HL-60 (cell line): ENCODE results near the gene TOR1AIP1.
A peak's percentile ranks its signal among the peaks of the same experiment; 100 is the strongest.
"Not testable (repeated sequence)": the region's sequence is repeated elsewhere in the genome, so short reads cannot be mapped to it uniquely, and the experiment has no call there.

Source experiments
- DNase-seq, 2 experiments: peaks; one replicate each; pipeline ENCODE4 v3.0.0-alpha.2; 2010 to 2020; ENCODE audit warnings: low read depth in 1 of 2, low spot score in 1 of 2
- H3K27ac ChIP-seq: fragments of 250-450 bp; sonication (Bioruptor Pico); replicated peaks from 2 replicates; pipeline ENCODE4 v1.5.1; 2020; ENCODE audit warnings: mild to moderate bottlenecking, moderate library complexity
- H3K27me3 ChIP-seq: fragments of 250-450 bp; sonication (Bioruptor Pico); 2 replicates; pipeline ENCODE4 v1.5.1; 2021; ENCODE audit warnings: mild to moderate bottlenecking, moderate library complexity; ENCODE audit not compliant: insufficient read depth, poor library complexity, severe bottlenecking
- H3K4me3 ChIP-seq: replicated peaks from 2 replicates; pipeline ENCODE4 v1.5.1; 2011; ENCODE audit warnings: mild to moderate bottlenecking, control low read depth, low read length; ENCODE audit not compliant: insufficient read depth
- GABPA ChIP-seq: IDR thresholded peaks from 2 replicates; pipeline ENCODE4 v1.6.1; 2012; ENCODE audit warnings: low read depth
- POLR2AphosphoS5 ChIP-seq: IDR thresholded peaks from 2 replicates; pipeline ENCODE4 v1.6.1; 2012; ENCODE audit warnings: low read depth
- SPI1 ChIP-seq: IDR thresholded peaks from 2 replicates; pipeline ENCODE4 v1.6.1; 2012; ENCODE audit warnings: low read depth, mild to moderate bottlenecking, borderline replicate concordance
- TF ChIP-seq, protein P1 (sequence below): IDR thresholded peaks from one replicate; pipeline ENCODE4 v1.5.1; 2011; ENCODE audit warnings: low read length, control low read depth, inconsistent platforms; ENCODE audit not compliant: insufficient read depth
- TF ChIP-seq, protein P2 (sequence below): IDR thresholded peaks from 2 replicates; pipeline ENCODE4 v1.6.1; 2012; ENCODE audit warnings: low read depth; ENCODE audit not compliant: insufficient replicate concordance

Gene TOR1AIP1

DNA sequence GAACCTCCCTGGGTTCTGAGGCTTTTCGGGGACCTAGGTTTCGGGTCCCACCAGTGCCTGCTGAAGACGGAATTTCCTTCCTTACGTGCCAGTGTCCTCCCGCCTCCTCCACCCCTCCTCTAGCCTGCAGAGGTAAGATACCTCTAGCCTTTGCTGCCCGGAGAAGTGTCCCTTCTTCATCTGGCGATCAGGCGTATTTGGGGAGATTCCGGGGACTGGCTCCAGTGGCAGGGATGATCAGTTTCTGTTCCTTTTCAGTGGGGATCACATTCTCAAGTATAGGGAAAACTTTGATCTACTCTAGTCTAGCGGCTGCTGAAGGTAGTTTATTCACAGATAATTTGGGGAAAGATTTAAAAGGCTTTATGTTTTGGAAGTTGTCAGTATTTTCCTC, 73.2 kb downstream of the TOR1AIP1 start:
- H3K27me3 ChIP-seq, result no peaks in the 10 kb centered on the region
- DNase-seq, result peak in 1 of 2 experiments; percentile 32
- peak overlapping the region; percentile 92 for H3K4me3 ChIP-seq
- peak overlapping the region; percentile 94 for H3K27ac ChIP-seq
- TF ChIP-seq, protein P1, sequence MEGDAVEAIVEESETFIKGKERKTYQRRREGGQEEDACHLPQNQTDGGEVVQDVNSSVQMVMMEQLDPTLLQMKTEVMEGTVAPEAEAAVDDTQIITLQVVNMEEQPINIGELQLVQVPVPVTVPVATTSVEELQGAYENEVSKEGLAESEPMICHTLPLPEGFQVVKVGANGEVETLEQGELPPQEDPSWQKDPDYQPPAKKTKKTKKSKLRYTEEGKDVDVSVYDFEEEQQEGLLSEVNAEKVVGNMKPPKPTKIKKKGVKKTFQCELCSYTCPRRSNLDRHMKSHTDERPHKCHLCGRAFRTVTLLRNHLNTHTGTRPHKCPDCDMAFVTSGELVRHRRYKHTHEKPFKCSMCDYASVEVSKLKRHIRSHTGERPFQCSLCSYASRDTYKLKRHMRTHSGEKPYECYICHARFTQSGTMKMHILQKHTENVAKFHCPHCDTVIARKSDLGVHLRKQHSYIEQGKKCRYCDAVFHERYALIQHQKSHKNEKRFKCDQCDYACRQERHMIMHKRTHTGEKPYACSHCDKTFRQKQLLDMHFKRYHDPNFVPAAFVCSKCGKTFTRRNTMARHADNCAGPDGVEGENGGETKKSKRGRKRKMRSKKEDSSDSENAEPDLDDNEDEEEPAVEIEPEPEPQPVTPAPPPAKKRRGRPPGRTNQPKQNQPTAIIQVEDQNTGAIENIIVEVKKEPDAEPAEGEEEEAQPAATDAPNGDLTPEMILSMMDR, result no peak
- TF ChIP-seq GABPA, result no peak
- TF ChIP-seq, protein P2, sequence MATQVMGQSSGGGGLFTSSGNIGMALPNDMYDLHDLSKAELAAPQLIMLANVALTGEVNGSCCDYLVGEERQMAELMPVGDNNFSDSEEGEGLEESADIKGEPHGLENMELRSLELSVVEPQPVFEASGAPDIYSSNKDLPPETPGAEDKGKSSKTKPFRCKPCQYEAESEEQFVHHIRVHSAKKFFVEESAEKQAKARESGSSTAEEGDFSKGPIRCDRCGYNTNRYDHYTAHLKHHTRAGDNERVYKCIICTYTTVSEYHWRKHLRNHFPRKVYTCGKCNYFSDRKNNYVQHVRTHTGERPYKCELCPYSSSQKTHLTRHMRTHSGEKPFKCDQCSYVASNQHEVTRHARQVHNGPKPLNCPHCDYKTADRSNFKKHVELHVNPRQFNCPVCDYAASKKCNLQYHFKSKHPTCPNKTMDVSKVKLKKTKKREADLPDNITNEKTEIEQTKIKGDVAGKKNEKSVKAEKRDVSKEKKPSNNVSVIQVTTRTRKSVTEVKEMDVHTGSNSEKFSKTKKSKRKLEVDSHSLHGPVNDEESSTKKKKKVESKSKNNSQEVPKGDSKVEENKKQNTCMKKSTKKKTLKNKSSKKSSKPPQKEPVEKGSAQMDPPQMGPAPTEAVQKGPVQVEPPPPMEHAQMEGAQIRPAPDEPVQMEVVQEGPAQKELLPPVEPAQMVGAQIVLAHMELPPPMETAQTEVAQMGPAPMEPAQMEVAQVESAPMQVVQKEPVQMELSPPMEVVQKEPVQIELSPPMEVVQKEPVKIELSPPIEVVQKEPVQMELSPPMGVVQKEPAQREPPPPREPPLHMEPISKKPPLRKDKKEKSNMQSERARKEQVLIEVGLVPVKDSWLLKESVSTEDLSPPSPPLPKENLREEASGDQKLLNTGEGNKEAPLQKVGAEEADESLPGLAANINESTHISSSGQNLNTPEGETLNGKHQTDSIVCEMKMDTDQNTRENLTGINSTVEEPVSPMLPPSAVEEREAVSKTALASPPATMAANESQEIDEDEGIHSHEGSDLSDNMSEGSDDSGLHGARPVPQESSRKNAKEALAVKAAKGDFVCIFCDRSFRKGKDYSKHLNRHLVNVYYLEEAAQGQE, result no peak
- TF ChIP-seq SPI1, result no peak

DNA sequence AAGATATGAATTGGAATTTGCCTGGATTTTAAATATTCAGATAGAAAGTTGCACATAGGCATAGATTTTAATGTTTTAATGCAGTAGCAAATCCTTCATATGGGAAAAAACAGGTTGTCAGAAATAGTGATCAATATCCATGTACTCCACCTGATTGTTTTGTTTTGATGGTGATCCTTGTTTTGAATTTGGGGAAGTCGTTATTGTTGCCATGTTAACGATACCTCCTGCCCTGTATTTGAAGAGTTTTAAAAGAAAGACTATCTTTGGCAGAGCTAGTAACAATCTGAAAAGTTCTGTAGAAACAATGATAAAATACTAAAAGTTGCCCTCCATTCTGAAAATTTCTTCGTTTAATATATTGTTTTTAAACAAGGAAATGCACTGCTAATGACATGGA, 73.6 kb downstream of the TOR1AIP1 start:
- TF ChIP-seq, protein P1, result no peak
- TF ChIP-seq, protein P2, result no peak
- TF ChIP-seq POLR2AphosphoS5, result no peak
- peak; percentile 85; the same call in 1 of the 2 replicates for TF ChIP-seq SPI1
- no peak for TF ChIP-seq GABPA
- H3K27ac ChIP-seq, result peak overlapping the region; percentile 94
- peak overlapping the region; percentile 92 for H3K4me3 ChIP-seq
- no peak for DNase-seq
- no peaks in the 10 kb centered on the region for H3K27me3 ChIP-seq

DNA sequence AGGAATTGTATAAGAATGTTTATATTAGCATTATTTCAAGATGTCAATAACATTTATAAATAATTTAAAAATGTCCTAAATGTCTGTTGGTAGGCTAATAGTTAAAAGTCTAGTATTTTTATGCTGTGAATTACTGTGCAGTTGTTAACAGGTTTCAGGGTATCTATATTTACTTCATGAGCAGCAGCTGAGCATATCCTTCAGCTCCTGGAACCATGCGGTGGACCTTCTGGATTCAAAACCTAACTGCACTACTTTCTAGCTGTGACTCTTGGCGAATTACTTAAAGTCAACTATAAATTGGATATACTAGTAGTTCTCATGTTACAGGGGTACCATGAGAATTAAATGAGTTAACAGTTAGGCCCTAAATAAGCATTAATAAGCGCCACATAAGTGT, 76.3 kb downstream of the TOR1AIP1 start:
- TF ChIP-seq, protein P2, result no peak
- TF ChIP-seq SPI1 (no peak), POLR2AphosphoS5 (no peak), GABPA (no peak)
- TF ChIP-seq, protein P1, result no peak
- H3K4me3 ChIP-seq, result no peak overlapping the region
- H3K27me3 ChIP-seq, result no peaks in the 10 kb centered on the region
- no peak overlapping the region for H3K27ac ChIP-seq
- DNase-seq, result no peak

DNA sequence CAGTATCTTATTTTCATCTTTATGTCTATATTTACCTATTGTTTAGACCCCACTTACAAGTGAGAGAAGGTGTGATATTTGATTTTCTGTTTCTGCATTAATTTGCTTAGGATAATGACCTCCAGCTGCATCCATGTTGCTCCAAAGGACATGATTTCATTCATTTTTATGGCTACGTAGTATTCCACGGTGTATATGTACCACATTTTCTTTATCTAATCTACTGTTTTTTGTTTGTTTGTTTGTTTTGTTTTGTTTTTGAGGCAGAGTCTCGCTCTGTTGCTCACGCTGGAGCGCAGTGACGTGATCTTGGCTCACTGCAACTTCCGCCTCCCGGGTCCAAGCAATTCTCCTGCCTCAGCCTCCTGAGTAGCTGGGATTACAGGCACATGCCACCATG, 80.1 kb downstream of the TOR1AIP1 start:
- not testable (repeated sequence) for H3K27me3 ChIP-seq, DNase-seq, H3K4me3 ChIP-seq, H3K27ac ChIP-seq
